A673 (cell line): ENCODE results near the gene TPSD1. TPM values are rescaled to one million over a fixed set of nuclear protein-coding genes. Genes with fewer than 3 reads are reported as not detected.

Experiments
- BruUV-seq: library from RNA; stranded (reverse); fragments of 400-500 nt; replicated peaks from 2 replicates; lab custom pipeline; 2021; lab: Mats Ljungman, UMichigan
- CTCF ChIA-PET: fragments of 300-600 bp; sonication (Branson Sonifier 250); formaldehyde crosslinking; loops from one replicate; lab custom pipeline; 2022; ENCODE audit warnings: antibody characterized with exemption; lab: Charles Lee
- POLR2A ChIA-PET: fragments of 300-600 bp; sonication (Branson Sonifier 250); formaldehyde crosslinking; loops from one replicate; lab custom pipeline; 2022; ENCODE audit warnings: antibody characterized with exemption; ENCODE audit not compliant: low non-redundant PET; lab: Charles Lee
- DNase-seq: peaks from one replicate; pipeline ENCODE4 v3.0.0-alpha.2; 2015; ENCODE audit warnings: low spot score
- H3K27ac ChIP-seq: fragments of 200-600 bp; sonication (generic); 2 replicates; pipeline ENCODE4 v1.5.1; 2016; ENCODE audit warnings: mixed run types, low read depth, mild to moderate bottlenecking, mixed read lengths, antibody characterized with exemption, low read length; ENCODE audit not compliant: poor library complexity, severe bottlenecking
- H3K27me3 ChIP-seq: fragments of 200-600 bp; sonication (generic); replicated peaks from 2 replicates; pipeline ENCODE4 v1.6.1; 2017; ENCODE audit warnings: mixed run types, low read depth, mild to moderate bottlenecking, mixed read lengths, antibody characterized with exemption, low read length; ENCODE audit not compliant: insufficient read depth, poor library complexity
- H3K36me3 ChIP-seq: fragments of 200-600 bp; sonication (generic); 2 replicates; pipeline ENCODE4 v1.6.1; 2016; ENCODE audit warnings: mixed run types, mild to moderate bottlenecking, mixed read lengths, antibody characterized with exemption, low read length; ENCODE audit not compliant: insufficient read depth, poor library complexity, severe bottlenecking
- H3K4me1 ChIP-seq: fragments of 200-600 bp; sonication (generic); 2 replicates; pipeline ENCODE4 v1.6.1; 2017; ENCODE audit warnings: mixed run types, mild to moderate bottlenecking, mixed read lengths, antibody characterized with exemption, low read length; ENCODE audit not compliant: insufficient read depth, poor library complexity, severe bottlenecking
- H3K4me3 ChIP-seq: fragments of 200-600 bp; sonication (generic); 2 replicates; pipeline ENCODE4 v1.5.1; 2016; ENCODE audit warnings: low read depth, mixed run types, mild to moderate bottlenecking, mixed read lengths, low read length; ENCODE audit not compliant: poor library complexity, severe bottlenecking
- H3K9me3 ChIP-seq: fragments of 200-600 bp; sonication (generic); 2 replicates; pipeline ENCODE4 v1.6.1; 2016; ENCODE audit warnings: mixed run types, low read depth, mild to moderate bottlenecking, mixed read lengths, antibody characterized with exemption, low read length; ENCODE audit not compliant: poor library complexity, severe bottlenecking
- EZH2 ChIP-seq: fragments of 200-600 bp; sonication (generic); IDR thresholded peaks from 2 replicates; pipeline ENCODE4 v1.6.1; 2017; ENCODE audit warnings: borderline replicate concordance, low read depth, mild to moderate bottlenecking, mixed read lengths, antibody characterized with exemption, low read length; ENCODE audit not compliant: poor library complexity, severe bottlenecking
- intact Hi-C: fragments of 100-400 bp; cut with micrococcal nuclease; formaldehyde crosslinking; loops from one replicate; pipeline ENCODE4 v1.10.0; 2022; ENCODE audit not compliant: unreplicated experiment
- total RNA-seq: library from RNA; stranded (reverse); gene quantifications from 2 replicates; pipeline ENCODE4 v1.2.3, GENCODE V29; 2021
- TF ChIP-seq, protein P1 (sequence below): fragments of 300-800, 200-600 bp; sonication (generic); conservative IDR thresholded peaks from 2 replicates; pipeline ENCODE4 v1.5.1; 2017; ENCODE audit warnings: low read depth, mild to moderate bottlenecking, antibody characterized with exemption, low read length, moderate library complexity, mixed read lengths

TPSD1 gene
- total RNA-seq, 1 experiment from 2014 or later, result 2.3 TPM

DNA sequence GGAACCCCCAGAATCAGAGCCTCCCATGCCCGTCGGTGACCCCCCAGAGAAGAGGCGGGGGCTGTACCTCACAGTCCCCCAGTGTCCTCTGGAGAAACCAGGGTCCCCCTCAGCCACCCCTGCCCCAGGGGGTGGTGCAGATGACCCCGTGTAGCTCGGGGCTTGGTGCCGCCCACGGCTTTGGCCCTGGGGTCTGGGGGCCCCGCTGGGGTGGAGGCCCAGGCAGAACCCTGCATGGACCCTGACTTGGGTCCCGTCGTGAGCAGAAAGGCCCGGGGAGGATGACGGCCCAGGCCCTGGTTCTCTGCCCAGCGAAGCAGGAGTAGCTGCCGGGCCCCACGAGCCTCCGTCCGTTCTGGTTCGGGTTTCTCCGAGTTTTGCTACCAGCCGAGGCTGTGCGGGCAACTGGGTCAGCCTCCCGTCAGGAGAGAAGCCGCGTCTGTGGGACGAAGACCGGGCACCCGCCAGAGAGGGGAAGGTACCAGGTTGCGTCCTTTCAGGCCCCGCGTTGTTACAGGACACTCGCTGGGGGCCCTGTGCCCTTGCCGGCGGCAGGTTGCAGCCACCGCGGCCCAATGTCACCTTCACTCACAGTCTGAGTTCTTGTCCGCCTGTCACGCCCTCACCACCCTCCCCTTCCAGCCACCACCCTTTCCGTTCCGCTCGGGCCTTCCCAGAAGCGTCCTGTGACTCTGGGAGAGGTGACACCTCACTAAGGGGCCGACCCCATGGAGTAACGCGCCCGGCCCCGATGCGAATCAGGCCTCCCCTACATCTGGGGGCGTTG, 34.8 kb upstream of the TPSD1 start:
- H3K27me3 ChIP-seq, result no peaks in the 10 kb centered on the region
- no peak for TF ChIP-seq EZH2
- TF ChIP-seq, protein P1, sequence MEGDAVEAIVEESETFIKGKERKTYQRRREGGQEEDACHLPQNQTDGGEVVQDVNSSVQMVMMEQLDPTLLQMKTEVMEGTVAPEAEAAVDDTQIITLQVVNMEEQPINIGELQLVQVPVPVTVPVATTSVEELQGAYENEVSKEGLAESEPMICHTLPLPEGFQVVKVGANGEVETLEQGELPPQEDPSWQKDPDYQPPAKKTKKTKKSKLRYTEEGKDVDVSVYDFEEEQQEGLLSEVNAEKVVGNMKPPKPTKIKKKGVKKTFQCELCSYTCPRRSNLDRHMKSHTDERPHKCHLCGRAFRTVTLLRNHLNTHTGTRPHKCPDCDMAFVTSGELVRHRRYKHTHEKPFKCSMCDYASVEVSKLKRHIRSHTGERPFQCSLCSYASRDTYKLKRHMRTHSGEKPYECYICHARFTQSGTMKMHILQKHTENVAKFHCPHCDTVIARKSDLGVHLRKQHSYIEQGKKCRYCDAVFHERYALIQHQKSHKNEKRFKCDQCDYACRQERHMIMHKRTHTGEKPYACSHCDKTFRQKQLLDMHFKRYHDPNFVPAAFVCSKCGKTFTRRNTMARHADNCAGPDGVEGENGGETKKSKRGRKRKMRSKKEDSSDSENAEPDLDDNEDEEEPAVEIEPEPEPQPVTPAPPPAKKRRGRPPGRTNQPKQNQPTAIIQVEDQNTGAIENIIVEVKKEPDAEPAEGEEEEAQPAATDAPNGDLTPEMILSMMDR, result no peak
- no TSS peak for BruUV-seq
- no peak overlapping the region for H3K27ac ChIP-seq
- H3K4me1 ChIP-seq, result no peaks in the 10 kb centered on the region
- CTCF ChIA-PET, result no interaction called here
- H3K9me3 ChIP-seq, result no peaks in the 10 kb centered on the region
- H3K4me3 ChIP-seq, result no peak overlapping the region
- intact Hi-C loops, result no loop called here
- H3K36me3 ChIP-seq, result peaks cover 32% of the 10 kb centered on the region
- POLR2A ChIA-PET, result no interaction called here
- DNase-seq, result no peak

DNA sequence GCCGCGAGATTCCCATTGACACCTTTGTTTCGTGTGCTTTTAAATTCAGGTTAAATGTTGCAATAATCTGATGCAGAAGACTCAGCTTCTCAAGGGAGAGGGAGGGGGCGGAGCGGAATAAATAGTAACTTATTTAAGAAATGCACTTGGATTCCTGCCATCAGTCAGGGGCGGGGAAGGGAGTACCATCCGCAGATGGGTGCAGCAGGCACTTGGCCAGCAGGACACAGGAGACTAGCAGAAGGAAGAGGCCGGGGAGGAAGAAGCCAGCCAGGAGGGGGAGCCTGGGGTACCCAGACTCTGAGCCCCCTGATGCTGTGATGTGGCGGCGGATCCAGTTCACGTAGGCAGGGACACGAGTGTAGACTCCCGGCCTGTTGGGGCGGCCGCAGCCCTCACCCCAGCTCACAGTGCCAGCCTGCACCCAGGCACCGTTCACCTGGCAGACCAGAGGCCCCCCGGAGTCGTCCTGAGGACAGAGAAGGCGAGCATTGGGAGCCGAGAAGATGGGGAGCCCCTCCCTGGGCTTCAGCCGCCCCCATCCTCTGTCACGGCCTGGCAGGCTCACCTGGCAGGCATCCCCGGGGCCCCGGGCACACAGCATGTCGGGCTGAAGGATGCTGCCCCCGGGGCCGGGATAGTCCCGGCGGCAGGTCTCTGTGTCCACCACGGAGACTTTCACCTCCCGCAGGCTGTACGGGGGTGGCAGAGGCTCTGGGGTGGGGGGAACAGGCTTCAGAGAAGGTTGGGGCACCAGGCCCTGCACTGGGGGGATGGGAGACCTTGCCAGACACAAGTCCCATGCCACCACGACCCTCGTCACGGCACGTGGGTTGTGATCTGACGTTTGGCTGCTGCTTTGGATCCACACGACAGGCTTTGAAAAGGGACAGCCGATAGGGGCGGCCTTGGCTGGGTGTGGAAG, 34.0 kb upstream of the TPSD1 start:
- no TSS peak for BruUV-seq
- CTCF ChIA-PET, result no interaction called here

More for the DNA sequence above, 34.0 kb upstream of the TPSD1 start:
- intact Hi-C loops, result no loop called here
- peak; percentile 44 for DNase-seq
- no peaks in the 10 kb centered on the region for H3K9me3 ChIP-seq
- no peak for TF ChIP-seq EZH2
- TF ChIP-seq, protein P1, result no peak
- peaks cover 32% of the 10 kb centered on the region for H3K36me3 ChIP-seq
- H3K4me3 ChIP-seq, result no peak overlapping the region
- H3K4me1 ChIP-seq, result no peaks in the 10 kb centered on the region
- no peak overlapping the region for H3K27ac ChIP-seq
- POLR2A ChIA-PET, result no interaction called here
- H3K27me3 ChIP-seq, result no peaks in the 10 kb centered on the region
